NCI-H345 (cell line): ENCODE measurements around the gene EDC4.
A peak's percentile ranks its signal among the peaks of the same experiment; 100 is the strongest.

Experiments used
- DNase-seq: peaks from one replicate; lab custom pipeline; 2025; lab: John Stamatoyannopoulos, UW

Gene EDC4

DNA sequence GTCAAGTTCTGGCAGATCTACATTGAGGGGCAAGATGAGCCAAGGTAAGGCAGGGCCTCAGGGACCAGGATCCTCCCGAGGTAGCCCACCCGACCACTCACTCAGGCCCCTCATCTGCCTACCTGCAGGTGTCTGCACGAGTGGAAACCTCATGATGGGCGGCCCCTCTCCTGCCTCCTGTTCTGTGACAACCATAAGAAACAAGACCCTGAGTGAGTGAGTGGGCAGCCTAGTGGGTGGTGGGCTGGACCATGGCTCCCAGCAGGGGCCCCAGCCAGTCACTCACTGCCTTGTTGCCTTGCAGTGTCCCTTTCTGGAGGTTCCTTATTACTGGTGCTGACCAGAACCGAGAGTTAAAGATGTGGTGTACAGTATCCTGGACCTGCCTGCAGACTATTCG, 5.4 kb downstream of the EDC4 start:
- DNase-seq = no peak

DNA sequence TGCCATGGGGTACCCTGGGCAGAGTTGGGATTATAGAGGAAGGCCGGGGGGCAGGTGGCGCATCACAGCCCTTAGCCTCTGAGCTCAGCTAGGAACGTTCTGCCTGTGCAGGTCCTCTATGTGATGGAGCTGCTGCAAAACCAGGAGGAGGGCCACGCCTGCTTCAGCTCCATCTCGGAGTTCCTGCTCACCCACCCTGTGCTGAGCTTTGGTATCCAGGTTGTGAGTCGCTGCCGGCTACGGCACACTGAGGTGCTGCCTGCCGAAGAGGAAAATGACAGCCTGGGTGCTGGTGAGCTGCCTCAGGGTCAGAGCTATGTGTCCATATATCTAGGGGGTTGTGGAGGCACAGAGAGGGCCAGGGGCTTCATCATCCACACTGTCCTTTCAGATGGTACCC, 6.0 kb downstream of the EDC4 start:
- no peak for DNase-seq

DNA sequence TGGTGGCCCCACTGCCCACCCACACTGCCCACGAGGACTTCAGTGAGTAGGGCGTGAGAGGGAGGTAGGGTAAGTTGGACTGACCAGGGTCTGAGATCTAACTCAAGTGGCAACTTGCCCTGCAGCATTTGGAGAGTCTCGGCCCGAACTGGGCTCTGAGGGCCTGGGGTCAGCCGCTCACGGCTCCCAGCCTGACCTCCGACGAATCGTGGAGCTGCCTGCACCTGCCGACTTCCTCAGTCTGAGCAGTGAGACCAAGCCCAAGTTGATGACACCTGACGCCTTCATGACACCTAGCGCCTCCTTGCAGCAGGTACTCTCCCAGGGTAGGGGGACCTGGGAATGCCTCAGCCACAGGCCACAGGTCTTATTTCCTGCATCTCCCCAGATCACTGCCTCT, 6.6 kb downstream of the EDC4 start:
- DNase-seq = no peak

DNA sequence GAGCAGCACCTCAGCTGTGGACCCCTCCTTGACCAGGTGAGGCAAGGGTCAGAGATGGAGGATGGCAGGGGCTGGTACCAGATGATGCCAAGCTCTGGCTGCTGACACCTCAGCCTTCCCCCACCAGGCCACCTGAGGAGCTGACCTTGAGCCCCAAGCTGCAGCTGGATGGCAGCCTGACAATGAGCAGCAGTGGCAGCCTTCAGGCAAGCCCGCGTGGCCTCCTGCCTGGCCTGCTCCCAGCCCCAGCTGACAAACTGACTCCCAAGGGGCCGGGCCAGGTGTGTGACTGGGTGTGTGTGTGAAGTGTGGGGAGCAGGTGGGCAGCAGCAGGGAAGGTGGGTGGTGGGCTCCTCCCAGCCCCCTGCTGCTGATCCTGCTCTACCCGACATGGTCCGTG, 7.1 kb downstream of the EDC4 start:
- no peak for DNase-seq

DNA sequence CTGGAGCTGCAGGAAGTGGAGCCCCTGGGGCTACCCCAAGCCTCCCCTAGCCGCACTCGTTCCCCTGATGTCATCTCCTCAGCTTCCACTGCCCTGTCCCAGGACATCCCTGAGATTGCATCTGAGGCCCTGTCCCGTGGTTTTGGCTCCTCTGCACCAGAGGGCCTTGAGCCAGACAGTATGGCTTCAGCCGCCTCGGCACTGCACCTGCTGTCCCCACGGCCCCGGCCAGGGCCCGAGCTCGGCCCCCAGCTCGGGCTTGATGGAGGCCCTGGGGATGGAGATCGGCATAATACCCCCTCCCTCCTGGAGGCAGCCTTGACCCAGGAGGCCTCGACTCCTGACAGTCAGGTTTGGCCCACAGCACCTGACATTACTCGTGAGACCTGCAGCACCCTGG, 7.7 kb downstream of the EDC4 start:
- DNase-seq = no peak

DNA sequence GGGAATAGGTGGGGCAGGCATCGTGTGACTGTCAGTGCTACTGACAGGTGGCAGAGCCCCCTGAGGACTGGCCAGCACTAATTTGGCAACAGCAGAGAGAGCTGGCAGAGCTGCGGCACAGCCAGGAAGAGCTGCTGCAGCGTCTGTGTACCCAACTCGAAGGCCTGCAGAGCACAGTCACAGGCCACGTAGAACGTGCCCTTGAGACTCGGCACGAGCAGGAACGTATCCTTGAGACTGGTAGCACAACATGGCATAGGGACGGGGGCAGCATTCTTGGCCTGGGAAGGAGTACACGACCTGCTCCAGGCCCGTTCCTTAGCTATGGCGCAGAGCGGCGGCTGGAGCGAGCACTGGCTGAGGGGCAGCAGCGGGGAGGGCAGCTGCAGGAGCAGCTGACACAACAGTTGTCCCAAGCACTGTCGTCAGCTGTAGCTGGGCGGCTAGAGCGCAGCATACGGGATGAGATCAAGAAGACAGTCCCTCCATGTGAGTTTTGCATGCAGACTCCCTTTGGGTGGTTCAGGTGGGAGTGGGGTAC, 8.8 kb downstream of the EDC4 start:
- no peak for DNase-seq

DNA sequence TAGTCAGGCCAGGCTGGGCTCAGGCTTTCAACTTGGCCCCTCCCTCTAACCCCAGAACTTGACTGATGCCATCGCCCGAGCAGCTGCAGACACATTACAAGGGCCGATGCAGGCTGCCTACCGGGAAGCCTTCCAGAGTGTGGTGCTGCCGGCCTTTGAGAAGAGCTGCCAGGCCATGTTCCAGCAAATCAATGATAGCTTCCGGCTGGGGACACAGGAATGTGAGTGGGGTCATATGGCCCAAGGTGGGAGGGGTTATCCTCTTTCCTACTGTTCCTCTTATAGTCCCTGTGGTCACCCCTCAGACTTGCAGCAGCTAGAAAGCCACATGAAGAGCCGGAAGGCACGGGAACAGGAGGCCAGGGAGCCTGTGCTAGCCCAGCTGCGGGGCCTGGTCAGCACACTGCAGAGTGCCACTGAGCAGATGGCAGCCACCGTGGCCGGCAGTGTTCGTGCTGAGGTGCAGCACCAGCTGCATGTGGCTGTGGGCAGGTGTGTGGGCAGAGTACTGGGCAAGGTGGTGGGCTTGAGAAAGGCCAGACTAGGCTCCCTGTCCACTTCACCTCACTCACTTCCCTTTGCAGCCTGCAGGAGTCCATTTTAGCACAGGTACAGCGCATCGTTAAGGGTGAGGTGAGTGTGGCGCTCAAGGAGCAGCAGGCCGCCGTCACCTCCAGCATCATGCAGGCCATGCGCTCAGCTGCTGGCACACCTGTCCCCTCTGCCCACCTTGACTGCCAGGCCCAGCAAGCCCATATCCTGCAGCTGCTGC, 9.7 kb downstream of the EDC4 start:
- no peak for DNase-seq

DNA sequence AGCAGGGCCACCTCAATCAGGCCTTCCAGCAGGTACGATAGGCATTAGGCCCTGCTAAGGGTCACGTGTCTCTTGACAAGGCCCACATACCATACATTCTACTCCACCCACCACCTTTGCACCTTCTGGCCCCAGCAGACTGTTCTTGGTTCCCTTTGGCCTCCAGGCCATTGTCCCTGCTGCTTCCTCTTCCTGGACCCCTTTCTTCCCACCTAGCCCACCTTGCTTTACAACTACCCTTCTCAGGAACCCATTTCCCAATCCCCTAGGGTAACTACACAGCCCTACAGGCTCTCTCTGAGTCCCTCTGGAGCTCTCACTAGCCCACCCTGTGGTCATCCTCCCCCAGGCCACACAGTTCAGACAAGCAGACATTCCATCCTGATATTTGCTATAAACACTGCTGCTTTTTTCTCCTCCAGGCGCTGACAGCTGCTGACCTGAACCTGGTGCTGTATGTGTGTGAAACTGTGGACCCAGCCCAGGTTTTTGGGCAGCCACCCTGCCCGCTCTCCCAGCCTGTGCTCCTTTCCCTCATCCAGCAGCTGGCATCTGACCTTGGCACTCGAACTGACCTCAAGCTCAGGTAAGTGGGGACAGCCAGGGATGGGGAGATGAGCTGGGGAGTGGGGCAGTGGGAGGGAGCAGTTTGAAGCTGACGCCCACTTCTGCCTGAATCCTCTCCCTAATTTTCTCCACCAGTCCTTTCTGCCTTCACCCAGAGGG, 10.5 kb downstream of the EDC4 start:
- DNase-seq = no peak

DNA sequence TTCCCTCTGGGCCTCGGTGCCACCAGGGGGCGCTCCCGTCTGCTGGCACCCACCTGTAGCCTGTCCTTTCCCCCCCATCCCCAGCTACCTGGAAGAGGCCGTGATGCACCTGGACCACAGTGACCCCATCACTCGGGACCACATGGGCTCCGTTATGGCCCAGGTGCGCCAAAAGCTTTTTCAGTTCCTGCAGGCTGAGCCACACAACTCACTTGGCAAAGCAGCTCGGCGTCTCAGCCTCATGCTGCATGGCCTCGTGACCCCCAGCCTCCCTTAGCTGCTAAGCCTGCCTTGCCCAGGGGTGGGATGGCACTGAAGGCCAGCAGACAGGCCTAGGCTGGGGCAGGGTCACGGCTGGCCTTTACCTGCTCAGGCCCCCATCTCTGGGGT, 11.0 kb downstream of the EDC4 start:
- peak; percentile 26 for DNase-seq

DNA sequence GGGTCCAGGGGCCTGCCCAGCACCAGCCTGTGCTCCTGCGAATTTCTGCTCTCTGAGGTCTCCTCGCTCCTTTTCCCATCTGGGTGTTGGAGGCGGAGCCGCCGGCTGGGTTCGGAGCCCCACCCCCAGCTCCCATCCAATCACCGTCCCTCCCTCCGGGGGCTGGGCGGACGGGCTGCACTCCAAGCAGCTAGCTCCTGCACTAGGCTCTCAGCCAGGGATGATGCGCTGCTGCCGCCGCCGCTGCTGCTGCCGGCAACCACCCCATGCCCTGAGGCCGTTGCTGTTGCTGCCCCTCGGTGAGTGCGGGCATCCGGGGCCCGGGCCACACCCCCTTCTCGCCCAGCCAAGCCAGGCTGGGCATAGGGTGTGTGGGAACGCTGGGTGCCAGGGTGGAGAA, 11.8 kb downstream of the EDC4 start, which contains the start of gene NRN1L:
TSS of gene NRN1L (plus strand) at position 202 of the 400 bp plus-strand sequence. CDS start at position 221, 19 bp downstream.
- DNase-seq = peak; percentile 31

DNA sequence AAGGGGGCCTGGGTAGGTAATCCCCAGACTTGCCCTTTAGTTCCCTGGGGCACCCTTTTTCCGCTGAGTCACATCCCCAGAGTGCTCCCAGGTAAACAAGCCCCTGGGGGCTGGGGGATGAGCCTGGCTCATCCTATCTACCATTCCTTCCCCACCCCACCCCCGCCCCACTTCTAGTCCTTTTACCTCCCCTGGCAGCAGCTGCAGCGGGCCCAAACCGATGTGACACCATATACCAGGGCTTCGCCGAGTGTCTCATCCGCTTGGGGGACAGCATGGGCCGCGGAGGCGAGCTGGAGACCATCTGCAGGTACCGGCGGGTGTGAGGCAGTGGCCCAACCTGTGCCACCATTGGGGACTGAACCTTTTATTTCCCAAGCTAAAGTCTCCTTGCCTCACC, 12.7 kb downstream of the EDC4 start:
- no peak for DNase-seq

DNA sequence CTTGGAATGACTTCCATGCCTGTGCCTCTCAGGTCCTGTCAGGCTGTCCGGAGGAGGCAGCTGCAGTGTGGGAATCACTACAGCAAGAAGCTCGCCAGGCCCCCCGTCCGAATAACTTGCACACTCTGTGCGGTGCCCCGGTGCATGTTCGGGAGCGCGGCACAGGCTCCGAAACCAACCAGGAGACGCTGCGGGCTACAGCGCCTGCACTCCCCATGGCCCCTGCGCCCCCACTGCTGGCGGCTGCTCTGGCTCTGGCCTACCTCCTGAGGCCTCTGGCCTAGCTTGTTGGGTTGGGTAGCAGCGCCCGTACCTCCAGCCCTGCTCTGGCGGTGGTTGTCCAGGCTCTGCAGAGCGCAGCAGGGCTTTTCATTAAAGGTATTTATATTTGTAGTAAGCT, 13.1 kb downstream of the EDC4 start:
- DNase-seq = no peak

DNA sequence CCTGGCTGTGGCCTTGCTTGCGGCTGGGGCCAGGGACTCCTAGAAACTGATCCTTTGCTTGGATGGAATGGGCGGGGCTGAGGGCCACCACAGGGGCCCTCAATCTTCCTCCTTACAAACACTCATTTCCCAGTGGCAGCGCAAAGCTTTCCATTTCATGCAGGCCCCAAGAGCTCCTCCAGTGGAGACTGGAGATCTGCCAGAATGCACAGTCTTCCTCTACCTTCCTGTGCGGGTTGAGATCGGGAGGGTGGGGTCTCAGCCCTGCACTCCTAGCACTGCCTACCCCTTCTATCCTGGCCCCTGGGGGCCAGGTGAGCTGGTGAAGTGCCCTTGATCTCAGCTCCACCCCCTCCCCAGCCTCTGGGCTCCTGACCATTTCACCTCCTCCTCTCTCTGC, 13.5 kb downstream of the EDC4 start:
- DNase-seq = no peak

DNA sequence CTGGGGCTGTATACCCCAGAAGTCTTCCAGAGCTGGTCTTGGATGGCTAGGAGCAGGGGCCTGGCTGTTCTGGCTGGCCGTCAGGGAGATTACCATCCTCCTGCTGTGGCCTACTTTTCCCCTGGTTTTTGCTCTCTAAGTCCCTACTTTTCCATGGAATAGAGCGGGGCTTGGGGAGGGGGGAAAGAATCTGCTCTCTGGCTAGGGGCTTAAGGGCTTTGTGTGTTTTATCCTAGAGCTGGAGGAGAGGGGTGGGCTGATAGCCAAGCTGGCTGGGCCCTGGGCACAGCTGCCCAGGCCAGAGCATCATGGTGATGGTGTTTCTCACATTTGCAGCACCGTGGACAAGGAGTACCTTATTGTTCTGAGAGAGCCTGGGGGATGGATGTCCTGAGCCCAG, 15.5 kb downstream of the EDC4 start:
- DNase-seq = no peak

DNA sequence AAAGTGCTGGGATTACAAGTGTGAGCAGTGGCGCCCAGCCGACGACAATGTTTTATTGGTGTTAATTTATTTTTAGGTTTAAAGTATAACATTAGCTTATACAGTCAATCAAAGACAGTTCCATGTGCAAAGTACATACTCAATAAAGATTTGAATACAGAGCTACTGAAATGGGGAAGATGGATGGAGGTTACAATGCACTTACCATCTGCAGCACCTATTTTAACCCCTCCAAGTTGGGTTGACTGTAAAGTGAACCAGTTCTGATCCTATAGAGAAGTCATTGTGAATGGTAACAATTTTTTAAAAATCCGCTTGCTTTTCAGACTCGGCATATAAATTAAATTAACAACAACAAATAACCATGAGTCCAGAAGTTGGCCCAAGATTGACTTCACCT, 19.5 kb downstream of the EDC4 start:
- DNase-seq = no peak

DNA sequence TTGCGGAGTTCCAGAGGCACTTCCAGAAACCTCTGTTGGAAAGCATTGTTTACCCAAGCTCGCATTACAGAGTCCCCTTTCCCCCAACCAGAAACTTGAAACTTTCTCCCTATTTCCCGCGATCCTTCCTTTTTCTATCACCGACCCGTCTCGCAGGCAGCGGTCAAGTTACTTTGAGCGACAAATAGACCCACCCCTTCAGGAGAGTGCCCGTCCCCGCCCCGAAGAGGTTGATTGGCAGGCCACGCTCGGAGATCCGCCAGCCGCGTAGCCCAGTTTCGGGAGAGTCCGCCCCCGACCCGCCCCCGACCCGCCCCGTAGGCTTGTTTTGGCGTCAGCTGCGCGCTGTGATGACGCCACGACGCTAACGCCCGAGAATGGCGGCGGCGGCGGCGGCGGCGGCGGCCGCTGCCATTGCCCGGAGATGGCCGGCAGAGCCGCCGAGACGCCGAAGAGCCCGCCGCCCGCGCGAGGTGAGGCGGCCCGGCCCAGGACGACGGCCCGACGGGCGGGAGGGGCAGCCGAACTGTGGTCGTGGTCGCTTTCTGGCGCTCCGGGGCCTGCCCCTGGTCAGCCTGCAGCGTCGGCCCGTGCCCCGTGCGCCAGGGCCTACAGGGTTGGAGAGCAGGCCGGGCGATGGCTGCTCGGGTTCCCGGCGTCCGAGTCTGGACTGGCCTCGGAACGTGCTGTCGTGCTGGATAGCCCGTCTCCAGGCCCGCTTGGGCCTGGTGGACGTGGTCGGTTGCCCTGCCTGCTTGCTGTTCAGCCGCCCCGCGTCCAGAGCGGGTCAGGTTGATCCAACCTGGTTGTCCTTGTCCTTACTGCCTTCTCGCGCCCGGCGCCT, 20.3 kb downstream of the EDC4 start, which contains the start of gene PSKH1:
TSS of gene PSKH1 (plus strand) at position 356 of the 844 bp plus-strand sequence. CDS start 15,496 bp downstream, outside the sequence.
- DNase-seq = peak; percentile 93

DNA sequence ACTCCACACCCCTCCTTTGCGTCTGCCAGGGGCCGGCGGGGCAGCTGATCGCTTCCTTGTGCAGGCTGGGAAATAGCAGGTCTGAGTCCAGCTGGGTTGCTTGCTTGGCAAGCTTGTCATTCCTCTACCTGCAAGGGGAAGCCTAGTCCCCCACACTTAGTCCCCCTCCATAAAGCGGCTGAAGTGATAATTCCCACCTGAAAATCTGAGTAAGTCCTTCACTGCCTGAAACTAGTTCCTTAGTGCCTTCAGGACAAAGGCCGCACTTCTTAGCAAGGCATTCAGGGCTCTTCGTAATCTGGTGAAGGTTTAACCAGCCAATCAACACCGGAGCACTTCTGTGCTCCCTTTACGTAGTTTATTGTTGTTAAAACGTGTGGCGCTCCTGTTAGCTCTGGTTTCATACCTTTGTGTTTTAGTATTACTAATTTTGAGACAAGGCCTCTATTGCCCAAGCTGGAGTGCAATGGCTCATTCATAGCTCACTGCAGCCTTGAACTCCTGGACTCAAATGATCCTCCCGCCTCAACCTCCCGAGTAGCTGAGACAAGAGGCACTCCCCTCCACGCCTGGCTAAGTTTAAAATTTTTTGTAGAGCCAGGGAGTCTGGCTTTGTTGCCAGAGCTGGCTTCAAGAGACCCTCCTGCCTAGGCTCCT, 21.0 kb downstream of the EDC4 start:
- DNase-seq = no peak

DNA sequence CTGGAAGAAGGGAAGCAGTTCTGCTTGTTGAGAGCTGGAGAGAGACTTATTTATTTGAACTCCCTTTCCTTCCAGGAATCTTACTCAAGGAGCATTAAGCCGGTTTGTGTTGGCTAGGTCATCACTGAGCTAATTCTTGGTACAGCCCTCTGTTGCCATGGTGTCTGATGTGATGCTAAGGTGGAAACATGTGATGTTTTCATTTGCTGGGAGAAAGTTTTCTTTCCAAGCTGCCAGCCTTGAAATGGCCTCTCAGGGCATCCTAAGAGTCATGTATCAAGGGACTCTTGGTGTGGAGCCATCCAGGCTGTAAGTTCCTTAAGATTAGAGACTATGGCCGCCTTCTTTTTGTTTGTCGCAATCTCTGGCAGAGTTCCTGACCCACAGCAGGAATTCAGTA, 24.4 kb downstream of the EDC4 start:
- no peak for DNase-seq

DNA sequence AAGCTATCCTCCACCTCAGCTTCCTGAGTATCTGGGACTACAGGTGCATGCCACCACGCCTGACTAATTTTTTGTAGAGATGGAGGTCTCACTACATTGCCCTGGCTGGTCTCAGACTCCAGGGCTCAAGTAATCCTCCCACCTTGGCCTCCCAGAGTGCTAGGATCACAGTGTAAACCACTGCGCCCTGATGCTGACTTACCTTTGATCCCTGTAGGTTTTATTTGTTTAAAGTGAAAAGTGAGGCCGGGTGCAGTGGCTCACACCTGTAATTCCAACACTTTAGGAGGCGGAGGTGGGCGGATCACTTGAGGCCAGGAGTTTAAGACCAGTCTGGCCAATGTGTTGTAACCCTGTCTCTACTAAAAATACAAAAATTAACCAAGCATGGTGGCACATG, 28.9 kb downstream of the EDC4 start:
- no peak for DNase-seq

DNA sequence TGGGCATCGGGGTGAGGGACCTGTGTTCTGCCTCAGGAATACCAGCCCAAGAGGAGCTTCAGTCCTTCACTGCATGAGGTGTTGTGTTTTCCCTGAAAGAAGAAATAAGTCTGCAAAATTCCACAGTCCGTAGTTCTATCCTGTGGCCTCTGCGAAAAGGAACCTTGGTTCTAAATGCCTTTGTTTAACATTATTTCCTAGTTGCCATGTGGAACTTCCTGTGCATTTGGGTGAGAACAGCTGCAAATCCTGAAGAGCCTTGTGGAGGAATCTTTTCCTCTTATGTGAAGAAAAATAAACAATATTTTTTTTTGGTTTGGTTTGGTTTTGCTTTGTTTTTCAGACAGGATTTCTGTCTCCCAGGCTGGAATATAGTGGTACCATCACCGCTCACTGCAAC, 30.0 kb downstream of the EDC4 start:
- no peak for DNase-seq

DNA sequence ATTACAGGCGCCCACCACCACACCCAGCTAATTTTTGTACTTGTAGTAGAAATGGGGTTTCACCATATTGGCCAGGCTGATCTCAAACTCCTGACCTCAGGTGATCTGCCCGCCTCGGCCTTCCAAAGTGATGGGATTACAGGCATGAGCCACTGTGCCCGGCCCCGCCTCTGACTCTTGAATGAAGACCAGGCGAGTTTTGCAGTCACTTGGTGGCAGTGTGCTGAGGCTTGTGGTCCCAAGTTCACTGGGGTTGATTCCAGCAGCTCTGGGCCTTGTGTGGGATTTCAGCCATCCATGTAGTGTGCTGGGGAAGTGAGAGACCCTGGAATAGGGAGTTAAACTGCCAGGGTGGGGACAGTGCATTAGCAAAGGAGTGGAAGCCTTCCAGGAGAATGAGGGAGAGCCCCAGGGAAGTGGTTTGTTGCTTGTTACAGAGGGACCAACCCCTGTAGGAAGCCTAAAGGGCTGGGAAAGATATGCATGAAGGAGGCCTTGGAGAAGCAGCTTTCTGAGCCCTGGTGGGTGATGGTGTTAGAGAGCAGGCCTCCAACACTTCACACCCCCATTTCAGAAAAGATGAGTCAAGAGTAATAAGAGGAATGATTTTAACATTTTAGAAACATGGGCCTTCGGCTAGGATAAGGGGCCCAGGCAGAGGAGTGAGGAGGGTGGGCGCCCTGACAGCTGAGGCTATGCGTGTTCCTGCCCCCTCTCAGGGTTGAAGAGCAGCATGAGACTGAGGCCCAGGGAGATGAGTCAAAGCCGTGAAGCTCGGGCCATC, 34.7 kb downstream of the EDC4 start:
- DNase-seq = no peak
